Nephron (organoid): ENCODE results near the gene VPS16.

Experiments
- H3K27ac Mint-ChIP-seq, 3 experiments: 2 replicates each; pipeline ENCODE4 v1.8.0; 2020; ENCODE audit warnings: mixed read lengths in 3 of 3, mild to moderate bottlenecking in 2 of 3, moderate library complexity in 1 of 3
- H3K27me3 Mint-ChIP-seq: 2 replicates; pipeline ENCODE4 v1.8.0; 2021; ENCODE audit warnings: low read depth, mild to moderate bottlenecking, moderate library complexity, mixed read lengths
- H3K36me3 Mint-ChIP-seq: 2 replicates; pipeline ENCODE4 v1.8.0; 2020; ENCODE audit warnings: low read depth, mixed read lengths
- H3K4me1 Mint-ChIP-seq: 2 replicates; pipeline ENCODE4 v1.8.0; 2020; ENCODE audit warnings: mixed read lengths
- H3K4me3 Mint-ChIP-seq, 3 experiments: 2 replicates each; pipeline ENCODE4 v1.8.0; 2020; ENCODE audit warnings: mild to moderate bottlenecking in 3 of 3, mixed read lengths in 3 of 3, moderate library complexity in 2 of 3
- H3K9me3 Mint-ChIP-seq: 2 replicates; pipeline ENCODE4 v1.8.0; 2020; ENCODE audit warnings: mixed read lengths
- CTCF ChIP-seq, 3 experiments: fragments of 200-600 bp; sonication (generic); IDR thresholded peaks; one replicate each; pipeline ENCODE4 v1.5.0; 2021; ENCODE audit warnings: antibody characterized with exemption in 3 of 3; ENCODE audit not compliant: unreplicated experiment in 3 of 3

The VPS16 gene

GRCh38 chr20:2840138-2840966 is at the start of gene VPS16, which contains the start of gene PCED1A:
TSS of gene VPS16 (plus strand) at chr20:2840745. CDS start at chr20:2840775, 30 bp downstream.
TSS of gene PCED1A (minus strand) at chr20:2840655. CDS start at chr20:2839912, 743 bp downstream.
- H3K27me3 Mint-ChIP-seq = no peaks in the 10 kb centered on the region
- no peaks in the 10 kb centered on the region for H3K9me3 Mint-ChIP-seq
- peaks cover 12% of the 10 kb centered on the region for H3K4me1 Mint-ChIP-seq
- H3K4me3 Mint-ChIP-seq = peak within 1 kb of the TSS; percentile 86 to 97 (median 96)
- peaks cover 30% of the 10 kb centered on the region for H3K36me3 Mint-ChIP-seq
- TF ChIP-seq CTCF (IDR thresholded peaks at IDR 0.05; ENCODE audit: unreplicated experiment in 3 of 3) = no peak
- H3K27ac Mint-ChIP-seq = peak within 1 kb of the TSS; percentile 88 to 97 (median 95)

GRCh38 chr20:2793471-2793870 is 47.1 kb upstream of the VPS16 start:
- Mint-ChIP-seq H3K4me3 (no peak overlapping the region), H3K36me3 (peaks cover 58% of the 10 kb centered on the region), H3K27ac (peak overlapping the region in 2 of 3 experiments; percentile 20 to 50), H3K4me1 (no peaks in the 10 kb centered on the region), H3K9me3 (peaks cover 3% of the 10 kb centered on the region), H3K27me3 (no peaks in the 10 kb centered on the region)
- no peak for TF ChIP-seq CTCF (IDR thresholded peaks at IDR 0.05; ENCODE audit: unreplicated experiment in 3 of 3)

GRCh38 chr20:2794202-2794748 is 46.3 kb upstream of the VPS16 start:
- Mint-ChIP-seq H3K4me1 (peaks cover 6% of the 10 kb centered on the region), H3K9me3 (peaks cover 3% of the 10 kb centered on the region), H3K27ac (no peak overlapping the region), H3K4me3 (no peak overlapping the region), H3K27me3 (no peaks in the 10 kb centered on the region), H3K36me3 (peaks cover 65% of the 10 kb centered on the region)
- TF ChIP-seq CTCF (IDR thresholded peaks at IDR 0.05; ENCODE audit: unreplicated experiment in 3 of 3) = no peak

GRCh38 chr20:2794866-2795447 is 45.6 kb upstream of the VPS16 start:
- H3K4me3 Mint-ChIP-seq = no peak overlapping the region
- peaks cover 65% of the 10 kb centered on the region for H3K36me3 Mint-ChIP-seq
- peaks cover 13% of the 10 kb centered on the region for H3K4me1 Mint-ChIP-seq
- no peak for TF ChIP-seq CTCF (IDR thresholded peaks at IDR 0.05; ENCODE audit: unreplicated experiment in 3 of 3)
- H3K27ac Mint-ChIP-seq = no peak overlapping the region
- H3K27me3 Mint-ChIP-seq = no peaks in the 10 kb centered on the region
- peaks cover 3% of the 10 kb centered on the region for H3K9me3 Mint-ChIP-seq

GRCh38 chr20:2795451-2795850 is 45.1 kb upstream of the VPS16 start:
- Mint-ChIP-seq H3K4me3 (no peak overlapping the region), H3K36me3 (peaks cover 61% of the 10 kb centered on the region), H3K4me1 (peaks cover 15% of the 10 kb centered on the region), H3K27ac (no peak overlapping the region), H3K9me3 (peaks cover under 1% of the 10 kb centered on the region), H3K27me3 (no peaks in the 10 kb centered on the region)
- no peak for TF ChIP-seq CTCF (IDR thresholded peaks at IDR 0.05; ENCODE audit: unreplicated experiment in 3 of 3)
